HEK293 (cell line): ENCODE data around the gene FOXN3.

ENCODE experiments used
- CTCF ChIA-PET: fragments of 350-600 bp; formaldehyde crosslinking; extraction: SDS; loops from one replicate; lab custom pipeline; 2021; ENCODE audit warnings: antibody characterized with exemption; lab: Yijun Ruan, JAX
- POLR2A ChIA-PET: fragments of 300-600 bp; formaldehyde crosslinking; extraction: SDS; loops from one replicate; lab custom pipeline; 2020; ENCODE audit warnings: antibody characterized with exemption, inconsistent platforms; lab: Yijun Ruan, JAX
- H3K27ac ChIP-seq: fragments of 200-500 bp; sonication (Bioruptor generic); 2 replicates; pipeline ENCODE4 v1.5.1; 2014; ENCODE audit warnings: low read depth, low read length, control low read depth, inconsistent platforms; ENCODE audit errors: extremely low read depth
- H3K36me3 ChIP-seq, 2 experiments: fragments of 200-500 bp in 1 of 2; sonication (Bioruptor generic) in 1 of 2; 1 replicate in 1 of 2; 2 replicates in 1 of 2; pipeline ENCODE4 v1.5.1; 2014 to 2017; ENCODE audit warnings: inconsistent platforms in 2 of 2, low read length in 2 of 2; ENCODE audit not compliant: control insufficient read depth in 2 of 2, insufficient read depth in 1 of 2
- H3K4me1 ChIP-seq: fragments of 200-500 bp; sonication (Bioruptor generic); 2 replicates; pipeline ENCODE4 v1.5.1; 2014; ENCODE audit warnings: mild to moderate bottlenecking, low read length, inconsistent platforms; ENCODE audit not compliant: control insufficient read depth, insufficient read depth
- H3K4me3 ChIP-seq: 2 replicates; pipeline ENCODE4 v1.5.1; 2011; ENCODE audit warnings: low read depth, mild to moderate bottlenecking, control low read depth, low read length, moderate library complexity
- H3K9me3 ChIP-seq: fragments of 200-500 bp; sonication (Bioruptor generic); 2 replicates; pipeline ENCODE4 v1.5.1; 2014; ENCODE audit warnings: low read depth, low read length, inconsistent platforms; ENCODE audit not compliant: control insufficient read depth, insufficient read depth
- BCL6B ChIP-seq: fragments of 450-650 bp; formaldehyde crosslinking; IDR thresholded peaks from 2 replicates; pipeline ENCODE4 v1.5.1; 2017; ENCODE audit warnings: missing biosample characterization, missing genetic modification characterization
- OSR2 ChIP-seq: fragments of 450-650 bp; formaldehyde crosslinking; IDR thresholded peaks from 2 replicates; pipeline ENCODE4 v1.5.1; 2016; ENCODE audit warnings: missing biosample characterization, missing genetic modification characterization
- PRDM6 ChIP-seq: fragments of 450-650 bp; formaldehyde crosslinking; IDR thresholded peaks from 2 replicates; pipeline ENCODE4 v1.5.1; 2017; ENCODE audit warnings: missing biosample characterization, missing genetic modification characterization
- ZBTB8A ChIP-seq: fragments of 450-650 bp; formaldehyde crosslinking; IDR thresholded peaks from 2 replicates; pipeline ENCODE4 v1.5.1; 2016; ENCODE audit warnings: missing biosample characterization, missing genetic modification characterization
- ZIC2 ChIP-seq: fragments of 450-650 bp; formaldehyde crosslinking; IDR thresholded peaks from 2 replicates; pipeline ENCODE4 v1.5.1; 2016; ENCODE audit warnings: missing biosample characterization, missing genetic modification characterization
- ZNF112 ChIP-seq: fragments of 450-650 bp; formaldehyde crosslinking; IDR thresholded peaks from 2 replicates; pipeline ENCODE4 v1.5.0; 2017; ENCODE audit warnings: missing biosample characterization, missing genetic modification characterization
- ZNF133 ChIP-seq: fragments of 450-650 bp; formaldehyde crosslinking; IDR thresholded peaks from 2 replicates; pipeline ENCODE4 v1.5.1; 2016; ENCODE audit warnings: missing biosample characterization, missing genetic modification characterization
- ZNF138 ChIP-seq: fragments of 450-650 bp; formaldehyde crosslinking; IDR thresholded peaks from 2 replicates; pipeline ENCODE4 v1.5.1; 2016; ENCODE audit warnings: missing biosample characterization, missing genetic modification characterization, borderline replicate concordance
- ZNF146 ChIP-seq: fragments of 450-650 bp; formaldehyde crosslinking; IDR thresholded peaks from 2 replicates; pipeline ENCODE4 v1.5.1; 2016; ENCODE audit warnings: missing biosample characterization, missing genetic modification characterization
- ZNF16 ChIP-seq: fragments of 450-650 bp; formaldehyde crosslinking; IDR thresholded peaks from 2 replicates; pipeline ENCODE4 v1.5.1; 2016; ENCODE audit warnings: low read depth, missing biosample characterization, missing genetic modification characterization
- ZNF169 ChIP-seq: fragments of 450-650 bp; formaldehyde crosslinking; IDR thresholded peaks from 2 replicates; pipeline ENCODE4 v1.5.1; 2016; ENCODE audit warnings: missing biosample characterization, missing genetic modification characterization
- ZNF175 ChIP-seq: fragments of 450-650 bp; formaldehyde crosslinking; IDR thresholded peaks from 2 replicates; pipeline ENCODE4 v1.5.1; 2016; ENCODE audit warnings: missing biosample characterization, missing genetic modification characterization
- ZNF239 ChIP-seq: fragments of 450-650 bp; formaldehyde crosslinking; IDR thresholded peaks from 2 replicates; pipeline ENCODE4 v1.5.1; 2016; ENCODE audit warnings: missing biosample characterization, missing genetic modification characterization
- ZNF302 ChIP-seq: fragments of 450-650 bp; formaldehyde crosslinking; IDR thresholded peaks from 2 replicates; pipeline ENCODE4 v1.5.1; 2016; ENCODE audit warnings: missing biosample characterization, missing genetic modification characterization, low read depth
- ZNF350 ChIP-seq: fragments of 450-650 bp; formaldehyde crosslinking; IDR thresholded peaks from 2 replicates; pipeline ENCODE4 v1.5.0; 2017; ENCODE audit warnings: missing biosample characterization, mild to moderate bottlenecking, missing genetic modification characterization
- ZNF394 ChIP-seq: fragments of 450-650 bp; formaldehyde crosslinking; IDR thresholded peaks from 2 replicates; pipeline ENCODE4 v1.5.1; 2016; ENCODE audit warnings: missing biosample characterization, missing genetic modification characterization, mild to moderate bottlenecking, moderate library complexity, borderline replicate concordance
- ZNF558 ChIP-seq: fragments of 450-650 bp; formaldehyde crosslinking; IDR thresholded peaks from 2 replicates; pipeline ENCODE4 v1.5.1; 2016; ENCODE audit warnings: missing biosample characterization, missing genetic modification characterization
- ZNF561 ChIP-seq: fragments of 450-650 bp; IDR thresholded peaks from 2 replicates; pipeline ENCODE4 v1.5.1; 2018; ENCODE audit warnings: missing biosample characterization, missing genetic modification characterization, borderline replicate concordance
- ZNF571 ChIP-seq: fragments of 450-650 bp; formaldehyde crosslinking; IDR thresholded peaks from 2 replicates; pipeline ENCODE4 v1.5.0; 2017; ENCODE audit warnings: missing biosample characterization, missing genetic modification characterization
- ZNF585B ChIP-seq: fragments of 450-650 bp; formaldehyde crosslinking; IDR thresholded peaks from 2 replicates; pipeline ENCODE4 v1.5.1; 2016; ENCODE audit warnings: missing biosample characterization, missing genetic modification characterization
- ZNF776 ChIP-seq: fragments of 450-650 bp; formaldehyde crosslinking; IDR thresholded peaks from 2 replicates; pipeline ENCODE4 v1.5.0; 2017; ENCODE audit warnings: missing biosample characterization, missing genetic modification characterization, borderline replicate concordance
- ZNF791 ChIP-seq: fragments of 450-650 bp; formaldehyde crosslinking; IDR thresholded peaks from 2 replicates; pipeline ENCODE4 v1.5.1; 2016; ENCODE audit warnings: missing biosample characterization, missing genetic modification characterization
- ZSCAN5A ChIP-seq: fragments of 450-650 bp; formaldehyde crosslinking; IDR thresholded peaks from 2 replicates; pipeline ENCODE4 v1.5.1; 2016; ENCODE audit warnings: missing biosample characterization, missing genetic modification characterization
- ZXDB ChIP-seq: fragments of 450-650 bp; formaldehyde crosslinking; IDR thresholded peaks from 2 replicates; pipeline ENCODE4 v1.5.1; 2016; ENCODE audit warnings: missing biosample characterization, missing genetic modification characterization

FOXN3 gene

GRCh38 chr14:89214221-89214965, 202.6 kb downstream of the FOXN3 start (continued):
- TF ChIP-seq ZNF302: no peak
- TF ChIP-seq ZIC2: no peak
- TF ChIP-seq ZNF585B (tag by site-specific recombination): no peak
- no peak for TF ChIP-seq ZNF558 (tag by site-specific recombination)
- TF ChIP-seq ZNF571 (tag by site-specific recombination): no peak
- no peak for TF ChIP-seq ZNF394 (tag by site-specific recombination)
- no peak for TF ChIP-seq ZNF561
- no peak for TF ChIP-seq ZNF239

- ChIA-PET CTCF (interaction anchor here (0.9 to 1.1 kb wide), 2 partner anchors 14 to 70 kb away, joined by 3 read pairs; no protein-coding TSS in a partner anchor), POLR2A (interaction anchor here (0.5 kb wide), 1 partner anchor 635 kb away, joined by 5 read pairs; no protein-coding TSS in a partner anchor)
- H3K4me1 ChIP-seq: peaks cover 12% of the 10 kb centered on the region; the same call in 1 of the 2 replicates
- H3K27ac ChIP-seq: no peak overlapping the region
- H3K36me3 ChIP-seq: no peaks in the 10 kb centered on the region
- no peak for TF ChIP-seq ZBTB8A (tag by site-specific recombination)
- TF ChIP-seq PRDM6 (tag by site-specific recombination): peak; percentile 44; the same call in 1 of the 2 replicates
- H3K4me3 ChIP-seq: no peak overlapping the region
- H3K9me3 ChIP-seq: no peaks in the 10 kb centered on the region
These were observed 204.4 kb downstream of the FOXN3 start for GRCh38 chr14:89212386-89213235.

- CTCF ChIA-PET: no interaction called here
- Histone ChIP-seq H3K27ac (no peak overlapping the region), H3K9me3 (no peaks in the 10 kb centered on the region), H3K4me3 (no peak overlapping the region), H3K4me1 (peaks cover 10% of the 10 kb centered on the region; the same call in 1 of the 2 replicates)
- POLR2A ChIA-PET: no interaction called here
- TF ChIP-seq ZNF138 (tag by site-specific recombination): no peak
- TF ChIP-seq ZNF175: no peak
- TF ChIP-seq BCL6B: no peak
- TF ChIP-seq ZNF791: no peak
- TF ChIP-seq ZNF133 (tag by site-specific recombination): no peak
- no peak for TF ChIP-seq ZNF16 (tag by site-specific recombination)
- no peak for TF ChIP-seq ZNF112
- TF ChIP-seq OSR2 (tag by site-specific recombination): no peak
- TF ChIP-seq ZNF169 (tag by site-specific recombination): no peak
- TF ChIP-seq ZNF776 (tag by site-specific recombination): no peak
- no peak for TF ChIP-seq ZXDB (tag by site-specific recombination)
- TF ChIP-seq ZNF350 (tag by site-specific recombination): no peak
- no peak for TF ChIP-seq ZNF146
- no peak for TF ChIP-seq ZSCAN5A (tag by site-specific recombination)
- TF ChIP-seq, all 188 proteins: peak for 0
- H3K36me3 ChIP-seq: no peaks in the 10 kb centered on the region
These were observed 207.5 kb downstream of the FOXN3 start for GRCh38 chr14:89209558-89209957.
